Measurements from ENCODE around the gene PARP4. TPM values are rescaled to one million over a fixed set of nuclear protein-coding genes. Genes with fewer than 3 reads are reported as not detected.

PARP4 gene
- total and polyA plus RNA-seq, 2 of the 4 experiments (the other 2 are of a cell fraction), result 31.7 to 50.2 TPM

GRCh38 chr13:24505756-24506155, 6.8 kb downstream of the PARP4 start:
- ATAC-seq (ENCODE audit: low read depth) (no peak), DNase-seq (no peak)
- Histone ChIP-seq H3K4me3 (ENCODE audit: insufficient read depth, low read depth, low read length) (no peak overlapping the region), H3K79me1 (ENCODE audit: low read depth in 1 of 2, low read length in 2 of 2) (peaks cover 6 to 69% of the 10 kb centered on the region in 2 experiments), H2BK15ac (ENCODE audit: low read depth, low read length) (no peak overlapping the region), H3K4ac (ENCODE audit: low read depth, low read length) (no peak overlapping the region), H4K8ac (ENCODE audit: low read depth in 2 of 2, low read length in 2 of 2) (no peak overlapping the region), H3K18ac (ENCODE audit: low read depth, low read length) (no peak overlapping the region), H3K56ac (ENCODE audit: extremely low read depth, insufficient read depth, low read length) (no peak overlapping the region), H2AFZ (replicated peaks; ENCODE audit: low read length, poor library complexity) (no peak overlapping the region), H4K20me1 (ENCODE audit: insufficient read depth, low read length) (peaks cover 21% of the 10 kb centered on the region), H2BK5ac (ENCODE audit: low read depth, low read length, poor library complexity, severe bottlenecking) (no peak overlapping the region), H3K9ac (ENCODE audit: low read depth, low read length) (no peak overlapping the region), H2AK9ac (replicated peaks; ENCODE audit: low read depth, low read length, poor library complexity) (peak overlapping the region; percentile 79), H3K4me2 (ENCODE audit: low read depth, low read length) (no peak overlapping the region), H3K9me3 (ENCODE audit: control insufficient read depth, insufficient read depth, low read length) (no peaks in the 10 kb centered on the region; the same call in 1 of the 2 replicates), H2BK120ac (ENCODE audit: low read depth, low read length) (no peak overlapping the region), H4K5ac (ENCODE audit: low read depth, low read length) (no peak overlapping the region), H3K27ac (ENCODE audit: insufficient read depth, low read length) (no peak overlapping the region), H3K4me1 (ENCODE audit: control insufficient read depth, insufficient read depth, low read length) (peaks cover 16% of the 10 kb centered on the region), H3K14ac (replicated peaks; ENCODE audit: low read depth, low read length) (no peak overlapping the region), H4K91ac (ENCODE audit: insufficient read depth, low read depth, low read length) (no peak overlapping the region), H3K27me3 (ENCODE audit: control insufficient read depth, insufficient read depth, low read length) (no peaks in the 10 kb centered on the region), H3K23ac (ENCODE audit: low read depth, low read length) (no peak overlapping the region), H2AK5ac (ENCODE audit: low read depth, low read length) (no peak overlapping the region), H3K9me1 (ENCODE audit: insufficient read depth, low read length) (peaks cover 11% of the 10 kb centered on the region), H3K36me3 (ENCODE audit: control insufficient read depth, insufficient read depth, low read length) (peaks cover 10% of the 10 kb centered on the region), H2BK20ac (ENCODE audit: low read depth, low read length) (no peak overlapping the region)
- intact Hi-C loops (cut with micrococcal nuclease), result no loop called here
- BruUV-seq (replicated peaks), result no TSS peak
- in situ Hi-C loops (cut with MboI; ENCODE audit: low sequenced_read_pairs), result no loop called here
- ChIA-PET POLR2A (ENCODE audit: unreplicated experiment) (no interaction called here), CTCF (no interaction called here)
- dilution Hi-C loops (cut with HindIII; ENCODE audit: low sequenced_read_pairs, unreplicated experiment), result no loop called here
- no peak for TF ChIP-seq RCOR1 (IDR thresholded peaks at IDR 0.05; ENCODE audit: insufficient replicate concordance, low read length)
- no peak for TF ChIP-seq NFE2L2 (IDR thresholded peaks at IDR 0.05; ENCODE audit: low read depth, low read length)
- TF ChIP-seq RAD21 (IDR thresholded peaks at IDR 0.05; ENCODE audit: low read length), result no peak
- 96% methylated on average over 4 of the region's 20 CpGs; no CpG with 5 or more reads in 1 of the 2 experiments for WGBS, 2 experiments (ENCODE audit: extremely low coverage in 2 of 2, insufficient read length in 1 of 2)

All from IMR-90 (cell line).